ENCODE measurements around the gene DCP1B.
A peak's percentile ranks its signal among the peaks of the same experiment; 100 is the strongest.

The DCP1B gene

DNA sequence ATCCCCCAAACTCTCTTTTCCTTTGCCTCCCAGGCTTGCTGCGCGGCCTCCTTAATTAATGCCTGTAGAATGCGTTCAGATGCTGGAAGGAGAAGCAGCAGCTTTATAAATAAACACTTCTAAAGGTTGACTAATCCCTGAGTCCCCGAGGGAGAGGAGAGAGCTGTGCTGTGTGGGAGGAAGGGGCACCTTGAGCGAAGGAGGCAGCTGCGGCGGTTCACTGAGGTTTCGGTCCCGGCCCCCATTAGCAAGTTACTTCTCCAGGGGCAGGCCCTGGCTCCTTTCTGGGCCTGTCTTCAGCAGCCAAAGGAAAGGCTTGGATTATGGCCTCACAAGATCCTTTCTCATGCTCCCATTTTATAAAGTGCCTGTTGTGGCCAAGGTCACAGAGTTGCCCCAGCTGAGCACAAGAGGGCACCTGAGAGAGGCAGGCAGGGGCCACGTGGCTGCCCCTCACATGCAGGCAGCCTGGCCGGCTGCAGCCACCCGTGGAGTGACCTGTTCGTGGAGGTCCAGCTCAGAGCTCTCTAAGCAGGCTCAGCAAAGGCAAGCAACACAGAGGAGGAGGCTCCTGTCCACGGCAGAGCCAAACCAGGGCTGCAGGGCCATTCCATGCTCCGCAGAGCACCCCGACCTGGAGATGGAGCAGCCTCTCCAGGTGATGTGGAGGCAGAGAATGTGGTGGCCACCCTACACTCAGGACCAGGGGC lies 70.8 kb downstream of the DCP1B start:
- TF ChIP-seq, protein P1, sequence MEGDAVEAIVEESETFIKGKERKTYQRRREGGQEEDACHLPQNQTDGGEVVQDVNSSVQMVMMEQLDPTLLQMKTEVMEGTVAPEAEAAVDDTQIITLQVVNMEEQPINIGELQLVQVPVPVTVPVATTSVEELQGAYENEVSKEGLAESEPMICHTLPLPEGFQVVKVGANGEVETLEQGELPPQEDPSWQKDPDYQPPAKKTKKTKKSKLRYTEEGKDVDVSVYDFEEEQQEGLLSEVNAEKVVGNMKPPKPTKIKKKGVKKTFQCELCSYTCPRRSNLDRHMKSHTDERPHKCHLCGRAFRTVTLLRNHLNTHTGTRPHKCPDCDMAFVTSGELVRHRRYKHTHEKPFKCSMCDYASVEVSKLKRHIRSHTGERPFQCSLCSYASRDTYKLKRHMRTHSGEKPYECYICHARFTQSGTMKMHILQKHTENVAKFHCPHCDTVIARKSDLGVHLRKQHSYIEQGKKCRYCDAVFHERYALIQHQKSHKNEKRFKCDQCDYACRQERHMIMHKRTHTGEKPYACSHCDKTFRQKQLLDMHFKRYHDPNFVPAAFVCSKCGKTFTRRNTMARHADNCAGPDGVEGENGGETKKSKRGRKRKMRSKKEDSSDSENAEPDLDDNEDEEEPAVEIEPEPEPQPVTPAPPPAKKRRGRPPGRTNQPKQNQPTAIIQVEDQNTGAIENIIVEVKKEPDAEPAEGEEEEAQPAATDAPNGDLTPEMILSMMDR (IDR thresholded peaks at IDR 0.05; ENCODE audit: extremely low read depth, missing control alignments) = no peak
- DNase-seq (ENCODE audit: low spot score) = peak; percentile 76

GRCh38 chr12:1932264-1932777 lies 71.9 kb downstream of the DCP1B start:
- no peak for DNase-seq (ENCODE audit: low spot score)
- TF ChIP-seq, protein P1 (IDR thresholded peaks at IDR 0.05; ENCODE audit: extremely low read depth, missing control alignments) = no peak

DNA sequence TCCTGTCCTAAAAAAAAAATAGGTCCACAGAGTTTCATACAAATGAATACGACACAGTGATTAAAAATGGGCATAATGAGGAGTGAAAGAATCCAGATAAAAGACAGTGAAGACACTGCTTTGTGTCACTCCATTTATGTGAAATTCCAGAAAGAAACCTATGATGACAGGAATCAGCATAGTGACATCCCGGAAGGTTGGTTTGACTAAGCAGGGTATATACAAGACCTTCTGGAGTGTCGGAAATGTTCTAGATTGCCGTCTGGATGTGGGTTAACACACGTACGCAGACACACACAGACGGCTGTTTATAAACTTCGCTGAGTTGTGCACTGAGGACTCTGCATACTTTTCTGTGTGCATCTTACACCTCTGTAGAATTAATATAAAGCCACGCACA lies 72.6 kb downstream of the DCP1B start:
- TF ChIP-seq, protein P1 (IDR thresholded peaks at IDR 0.05; ENCODE audit: extremely low read depth, missing control alignments) = no peak
- no peak for DNase-seq (ENCODE audit: low spot score)

- TF ChIP-seq, protein P1 (IDR thresholded peaks at IDR 0.05; ENCODE audit: extremely low read depth, missing control alignments) = no peak
- no peak for DNase-seq (ENCODE audit: low spot score)
Observed at GRCh38 chr12:1930803-1931597, 73.3 kb downstream of the DCP1B start.

- TF ChIP-seq, protein P1 (IDR thresholded peaks at IDR 0.05; ENCODE audit: extremely low read depth, missing control alignments) = no peak
- DNase-seq (ENCODE audit: low spot score) = no peak
Observed at GRCh38 chr12:1929985-1930802, 74.1 kb downstream of the DCP1B start.

DNA sequence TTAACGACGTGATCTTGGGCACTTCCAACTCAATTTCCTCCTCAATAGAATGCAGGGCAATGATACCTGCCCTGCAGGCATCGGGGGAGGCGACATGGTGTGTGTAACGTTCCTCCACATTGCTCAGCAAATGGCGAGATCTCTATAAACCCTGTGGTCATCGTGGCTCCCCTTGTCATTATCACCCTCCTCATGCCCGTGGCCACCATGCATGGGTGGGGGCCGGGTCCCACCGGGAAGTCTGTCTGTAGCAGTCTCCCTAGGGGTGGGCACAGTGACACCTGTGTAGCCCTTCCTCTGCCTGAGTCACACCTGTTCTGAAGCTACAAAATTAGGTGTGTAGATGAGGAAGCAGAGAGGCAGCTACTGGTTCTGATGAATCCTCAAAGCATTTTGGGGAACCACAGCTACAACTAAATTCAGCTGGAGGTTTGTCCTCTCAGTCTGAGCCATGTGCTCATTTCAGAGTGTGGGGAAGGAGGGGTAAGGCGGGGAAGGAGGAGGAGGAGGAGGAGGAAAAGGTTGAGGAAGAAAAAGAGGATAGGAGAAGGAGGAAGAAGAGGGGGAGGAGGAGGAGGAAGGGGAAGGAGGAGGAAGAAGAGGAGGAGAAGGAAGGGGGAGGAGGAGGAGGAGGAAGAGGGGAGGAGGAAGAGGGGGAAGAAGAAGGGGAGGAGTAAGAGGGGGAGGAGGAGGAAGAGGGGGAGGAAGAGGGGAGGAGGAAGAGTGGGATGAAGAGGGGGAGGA lies 74.8 kb downstream of the DCP1B start:
- DNase-seq (ENCODE audit: low spot score) = no peak
- TF ChIP-seq, protein P1 (IDR thresholded peaks at IDR 0.05; ENCODE audit: extremely low read depth, missing control alignments) = no peak

Measured in GM20000 (cell line).